GM19351 (cell line): ENCODE results near the gene CTNND1.
"Not testable (repeated sequence)": the region's sequence is repeated elsewhere in the genome, so short reads cannot be mapped to it uniquely, and the experiment has no call there.

ENCODE experiments used
- ATAC-seq: cut with Tn5 transposase; IDR thresholded peaks from one replicate; pipeline ENCODE4 v1.9.1; 2021; ENCODE audit warnings: mild to moderate bottlenecking, moderate library complexity; ENCODE audit not compliant: unreplicated experiment

Gene CTNND1, protein sequence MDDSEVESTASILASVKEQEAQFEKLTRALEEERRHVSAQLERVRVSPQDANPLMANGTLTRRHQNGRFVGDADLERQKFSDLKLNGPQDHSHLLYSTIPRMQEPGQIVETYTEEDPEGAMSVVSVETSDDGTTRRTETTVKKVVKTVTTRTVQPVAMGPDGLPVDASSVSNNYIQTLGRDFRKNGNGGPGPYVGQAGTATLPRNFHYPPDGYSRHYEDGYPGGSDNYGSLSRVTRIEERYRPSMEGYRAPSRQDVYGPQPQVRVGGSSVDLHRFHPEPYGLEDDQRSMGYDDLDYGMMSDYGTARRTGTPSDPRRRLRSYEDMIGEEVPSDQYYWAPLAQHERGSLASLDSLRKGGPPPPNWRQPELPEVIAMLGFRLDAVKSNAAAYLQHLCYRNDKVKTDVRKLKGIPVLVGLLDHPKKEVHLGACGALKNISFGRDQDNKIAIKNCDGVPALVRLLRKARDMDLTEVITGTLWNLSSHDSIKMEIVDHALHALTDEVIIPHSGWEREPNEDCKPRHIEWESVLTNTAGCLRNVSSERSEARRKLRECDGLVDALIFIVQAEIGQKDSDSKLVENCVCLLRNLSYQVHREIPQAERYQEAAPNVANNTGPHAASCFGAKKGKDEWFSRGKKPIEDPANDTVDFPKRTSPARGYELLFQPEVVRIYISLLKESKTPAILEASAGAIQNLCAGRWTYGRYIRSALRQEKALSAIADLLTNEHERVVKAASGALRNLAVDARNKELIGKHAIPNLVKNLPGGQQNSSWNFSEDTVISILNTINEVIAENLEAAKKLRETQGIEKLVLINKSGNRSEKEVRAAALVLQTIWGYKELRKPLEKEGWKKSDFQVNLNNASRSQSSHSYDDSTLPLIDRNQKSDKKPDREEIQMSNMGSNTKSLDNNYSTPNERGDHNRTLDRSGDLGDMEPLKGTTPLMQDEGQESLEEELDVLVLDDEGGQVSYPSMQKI

DNA sequence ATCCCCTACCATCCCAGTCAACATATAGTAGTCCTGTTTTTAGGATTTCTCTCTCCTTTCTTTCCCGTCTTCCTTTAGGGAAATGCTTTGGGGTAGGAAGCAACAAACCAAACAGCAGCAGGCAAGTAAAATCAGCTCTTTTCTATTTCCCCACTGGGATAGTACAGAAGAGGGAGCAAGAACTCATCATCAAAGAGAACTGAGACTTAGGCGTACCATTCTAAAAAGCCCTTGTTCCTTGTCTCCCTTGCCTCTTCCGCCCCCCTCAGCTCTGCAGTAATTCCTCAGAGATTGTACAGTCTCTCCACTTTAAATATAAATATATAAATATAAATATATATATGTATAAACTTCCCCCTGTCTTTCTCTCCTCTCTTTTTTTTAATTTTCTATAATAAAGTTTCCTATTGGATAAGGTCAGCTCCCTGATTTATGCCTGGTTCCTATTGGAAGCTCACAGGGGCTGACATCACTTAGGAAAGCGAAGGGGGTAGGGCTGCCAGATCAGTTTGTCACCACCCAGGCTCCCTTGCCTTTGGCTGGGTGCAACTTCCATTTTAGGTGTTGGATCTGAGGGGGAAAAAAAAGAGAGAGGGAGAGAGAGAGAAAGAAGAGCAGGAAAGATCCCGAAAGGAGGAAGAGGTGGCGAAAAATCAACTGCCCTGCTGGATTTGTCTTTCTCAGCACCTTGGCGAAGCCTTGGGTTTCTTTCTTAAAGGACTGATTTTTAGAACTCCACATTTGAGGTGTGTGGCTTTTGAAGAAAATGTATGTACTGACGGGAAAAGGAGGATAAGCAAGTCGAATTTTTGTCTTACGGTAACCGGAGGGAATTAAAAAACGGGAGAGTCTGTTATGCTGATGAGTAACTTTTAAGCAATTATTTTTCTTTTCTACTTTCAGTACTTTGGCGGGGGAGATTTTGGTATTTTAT is at the start of gene CTNND1:
Gene CTNND1, plus strand, starts transcription at position 502 of the 934 bp plus-strand sequence. CDS start 29,677 bp downstream, outside the sequence.
- ATAC-seq = peak; percentile 91

DNA sequence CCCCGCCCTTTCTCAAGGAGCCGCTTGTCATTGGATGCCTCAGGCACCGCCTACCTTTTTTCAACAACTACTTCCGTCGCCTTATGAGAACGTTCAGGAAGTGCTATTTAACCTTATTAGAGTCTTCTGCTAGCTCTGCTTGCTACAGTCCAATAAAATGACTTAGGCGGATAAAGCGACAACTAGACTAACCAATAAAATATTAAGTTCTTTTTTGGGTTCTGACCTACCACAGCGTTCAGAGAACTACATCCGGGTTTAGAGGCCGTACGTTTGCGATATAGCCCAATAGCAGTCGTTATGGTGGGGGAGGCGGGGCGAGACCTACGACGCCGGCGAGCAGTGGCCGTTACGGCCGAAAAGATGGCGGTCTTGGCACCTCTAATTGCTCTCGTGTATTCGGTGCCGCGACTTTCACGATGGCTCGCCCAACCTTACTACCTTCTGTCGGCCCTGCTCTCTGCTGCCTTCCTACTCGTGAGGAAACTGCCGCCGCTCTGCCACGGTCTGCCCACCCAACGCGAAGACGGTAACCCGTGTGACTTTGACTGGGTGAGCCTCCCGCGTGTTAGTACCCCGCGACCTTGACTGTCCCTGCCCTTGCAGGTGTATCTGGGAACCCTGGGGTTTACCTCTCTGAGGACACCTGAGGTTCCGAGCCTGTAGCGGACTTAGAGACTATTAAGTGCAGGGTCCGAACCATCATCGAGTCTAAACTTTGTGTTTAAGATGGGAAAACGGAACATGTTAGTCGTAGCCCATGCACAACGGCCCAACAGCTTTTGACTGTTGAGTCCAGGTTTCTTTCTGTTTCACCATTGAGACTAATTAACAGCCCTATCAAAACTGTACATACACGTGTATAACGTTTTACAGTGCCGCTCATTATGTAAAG is 49.1 kb upstream of the CTNND1 start, which contains the start of gene TMX2:
Gene TMX2, plus strand, starts transcription at position 338 of the 895 bp plus-strand sequence. Its CDS starts 26 bp downstream, at position 364.
- peak; percentile 91 for ATAC-seq

DNA sequence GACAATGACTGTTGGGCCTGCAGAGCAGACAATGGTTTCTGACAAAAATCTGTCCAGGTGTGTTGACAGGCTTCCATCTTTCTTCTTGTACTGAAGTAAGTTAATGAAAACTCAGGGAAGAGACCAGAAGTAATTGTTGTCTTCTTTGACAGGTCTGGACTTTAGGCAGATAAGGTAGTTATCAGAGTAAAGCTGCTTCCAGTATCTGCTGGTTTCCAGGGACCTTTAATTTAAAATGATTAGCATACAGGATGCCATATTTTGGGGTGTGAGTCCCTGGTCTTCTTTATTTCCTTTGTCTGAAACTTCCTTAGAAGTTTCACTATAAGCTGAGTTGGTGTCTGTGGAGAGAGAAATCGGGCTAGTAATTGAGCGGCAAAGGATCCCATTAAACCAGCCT is 47.8 kb upstream of the CTNND1 start:
- ATAC-seq = no peak

DNA sequence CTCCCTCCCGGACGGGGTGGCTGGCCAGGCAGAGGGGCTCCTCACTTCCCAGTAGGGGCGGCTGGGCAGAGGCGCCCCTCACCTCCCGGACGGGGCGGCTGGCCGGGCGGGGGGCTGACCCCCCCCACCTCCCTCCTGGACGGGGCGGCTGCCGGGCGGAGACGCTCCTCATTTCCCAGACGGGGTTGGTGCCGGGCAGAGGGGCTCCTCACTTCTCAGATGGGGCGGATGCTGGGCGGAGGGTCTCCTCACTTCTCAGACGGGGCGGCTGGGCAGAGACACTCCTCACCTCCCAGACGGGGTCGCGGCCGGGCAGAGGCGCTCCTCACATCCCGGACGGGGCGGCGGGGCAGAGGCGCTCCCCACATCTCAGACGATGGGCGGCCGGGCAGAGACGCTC is 44.9 kb upstream of the CTNND1 start:
- not testable (repeated sequence) for ATAC-seq

DNA sequence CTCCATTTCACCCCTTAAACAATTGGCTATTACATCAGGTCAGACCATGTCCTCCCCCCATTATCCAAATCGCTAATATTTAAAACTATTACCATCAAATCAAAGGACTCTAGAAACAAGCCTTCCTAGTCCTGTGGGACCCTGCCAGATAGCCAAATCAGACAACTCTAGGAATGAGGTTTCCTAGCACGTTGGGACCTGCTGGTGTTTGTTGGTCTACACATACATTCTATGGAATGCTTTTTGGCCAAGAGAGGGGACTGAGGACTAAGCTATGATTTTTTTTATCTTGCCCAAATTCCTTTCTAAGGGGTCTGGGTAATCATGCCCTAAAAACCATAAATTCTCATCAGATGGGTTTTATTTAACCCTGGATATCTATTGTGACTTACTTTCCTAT is 34.4 kb upstream of the CTNND1 start:
- ATAC-seq = no peak

DNA sequence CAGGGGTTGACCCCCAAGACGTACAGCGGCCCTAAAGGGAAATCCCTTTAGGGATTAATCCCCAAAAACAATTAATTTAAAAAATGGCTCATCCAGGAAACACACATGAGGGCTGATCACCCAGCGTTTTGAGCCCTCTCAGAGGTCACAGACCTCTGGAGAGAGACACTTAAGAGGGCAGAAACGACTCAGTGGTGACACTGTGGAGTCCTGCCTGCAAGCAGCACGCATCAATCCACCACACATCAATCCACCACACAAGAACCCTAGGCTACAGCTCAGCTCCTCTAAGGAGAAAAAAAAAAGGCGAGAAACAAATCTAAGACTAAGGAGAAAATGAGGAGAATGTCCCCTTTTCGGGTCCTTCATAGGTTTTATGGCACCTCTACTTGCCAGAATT is 32.8 kb upstream of the CTNND1 start:
- ATAC-seq = no peak

DNA sequence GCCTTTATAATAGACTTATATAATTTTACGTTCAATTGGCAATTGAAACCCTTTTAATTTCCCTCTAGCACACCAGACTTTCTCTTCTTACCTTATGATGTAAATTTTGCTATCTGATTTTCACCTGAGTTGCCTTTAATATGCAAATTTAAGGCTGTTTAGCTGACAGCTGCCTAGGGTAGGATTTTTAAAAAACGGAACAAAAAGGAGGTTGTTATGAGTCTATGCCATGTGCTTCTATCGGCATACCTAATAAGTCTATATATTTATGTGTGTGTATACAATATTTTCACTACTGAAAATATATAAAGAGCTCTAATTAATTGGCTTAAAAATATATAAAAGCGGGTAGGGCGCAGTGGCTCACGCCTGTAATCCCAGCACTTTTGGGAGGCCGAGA is 32.1 kb upstream of the CTNND1 start:
- no peak for ATAC-seq

DNA sequence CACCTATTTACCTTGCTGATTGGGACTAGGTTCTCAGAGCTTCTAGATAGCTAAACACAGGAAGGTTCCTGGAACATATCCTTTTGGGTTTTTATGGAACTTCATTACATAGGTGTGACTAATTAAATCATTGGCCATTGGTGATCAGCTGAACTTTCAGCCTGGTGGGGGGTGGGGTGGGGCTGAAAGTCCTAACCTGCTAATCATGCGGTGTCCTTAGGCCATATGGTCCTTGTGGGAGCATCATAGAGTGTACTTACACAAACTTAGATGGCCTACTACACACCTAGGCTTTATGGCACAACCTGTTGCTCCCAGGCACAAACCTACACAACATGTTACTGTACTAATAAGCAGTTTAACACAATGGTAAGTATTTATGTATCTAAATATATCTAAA is 28.9 kb upstream of the CTNND1 start:
- no peak for ATAC-seq

DNA sequence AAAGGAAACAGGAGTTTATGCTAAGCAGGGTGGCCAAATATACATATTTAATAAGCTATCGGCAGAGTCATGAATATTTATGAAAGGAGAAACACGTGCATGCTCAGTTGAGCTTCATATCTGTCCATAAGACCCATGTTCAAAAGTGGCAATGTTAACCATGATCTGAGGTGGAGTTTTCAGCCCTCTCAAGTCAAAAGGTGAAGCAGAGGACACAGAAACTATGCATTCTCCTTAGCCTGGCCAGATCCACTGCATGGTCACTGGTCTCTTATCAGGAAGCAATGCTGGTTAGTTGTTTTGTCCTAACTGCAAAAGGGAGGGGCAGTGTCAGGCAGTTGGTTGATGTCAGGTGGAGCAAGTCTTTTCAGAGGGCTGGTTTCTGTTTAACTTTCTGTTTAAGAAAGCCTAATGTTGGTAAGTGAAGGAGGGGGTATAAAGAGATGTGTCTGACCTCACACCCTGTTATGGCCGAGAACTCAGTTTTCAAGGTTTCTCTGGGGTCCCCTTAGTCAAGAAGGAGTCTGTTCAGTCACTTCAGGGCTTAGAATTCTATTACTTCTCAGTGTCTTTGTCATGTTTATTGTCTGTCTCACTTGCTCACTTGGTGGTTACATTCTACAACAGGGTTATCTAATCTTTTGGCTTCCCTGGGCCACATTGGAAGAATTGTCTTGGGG is 25.8 kb upstream of the CTNND1 start:
- ATAC-seq = no peak

DNA sequence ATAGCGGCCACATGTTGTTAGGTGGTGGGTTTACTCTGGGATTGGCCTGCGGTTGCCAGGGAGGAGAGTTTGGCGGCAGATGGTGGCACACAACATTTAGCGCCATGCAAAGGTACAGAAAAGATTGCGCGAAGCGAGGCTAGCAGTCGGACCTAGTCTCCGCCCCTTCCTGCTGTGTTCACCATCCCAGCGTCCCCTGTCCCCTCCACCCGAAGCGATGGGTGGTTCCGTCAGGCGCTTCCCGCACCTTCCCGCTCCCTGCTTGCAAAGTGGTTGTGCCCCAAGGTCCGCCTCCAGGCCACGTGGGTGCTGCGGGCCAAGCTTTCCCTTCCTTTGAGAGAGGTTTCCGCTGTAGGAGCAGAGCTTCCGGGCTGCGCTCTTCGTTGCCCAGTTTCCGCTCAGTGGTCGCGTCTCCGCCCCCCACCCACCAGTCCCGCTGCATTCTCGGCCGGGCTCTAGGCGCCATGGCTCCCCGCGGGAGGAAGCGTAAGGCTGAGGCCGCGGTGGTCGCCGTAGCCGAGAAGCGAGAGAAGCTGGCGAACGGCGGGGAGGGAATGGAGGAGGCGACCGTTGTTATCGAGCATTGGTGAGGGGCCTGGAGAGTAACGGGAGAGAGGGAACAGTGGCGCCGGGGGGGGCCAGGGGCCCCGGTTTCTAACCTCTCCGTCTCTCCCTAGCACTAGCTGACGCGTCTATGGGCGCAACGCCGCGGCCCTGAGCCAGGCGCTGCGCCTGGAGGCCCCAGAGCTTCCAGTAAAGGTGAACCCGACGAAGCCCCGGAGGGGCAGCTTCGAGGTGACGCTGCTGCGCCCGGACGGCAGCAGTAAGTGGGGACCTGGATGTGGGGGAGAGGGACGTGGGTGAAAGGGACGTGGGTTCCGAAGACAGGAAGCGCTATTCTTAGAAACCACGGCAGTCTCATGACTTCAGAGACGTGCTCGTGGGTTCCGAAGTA is 20.2 kb upstream of the CTNND1 start, which contains the start of gene SELENOH:
Gene SELENOH, plus strand, starts transcription at position 360 of the 955 bp plus-strand sequence. Its CDS starts 105 bp downstream, at position 465.
- peak; percentile 87 for ATAC-seq

DNA sequence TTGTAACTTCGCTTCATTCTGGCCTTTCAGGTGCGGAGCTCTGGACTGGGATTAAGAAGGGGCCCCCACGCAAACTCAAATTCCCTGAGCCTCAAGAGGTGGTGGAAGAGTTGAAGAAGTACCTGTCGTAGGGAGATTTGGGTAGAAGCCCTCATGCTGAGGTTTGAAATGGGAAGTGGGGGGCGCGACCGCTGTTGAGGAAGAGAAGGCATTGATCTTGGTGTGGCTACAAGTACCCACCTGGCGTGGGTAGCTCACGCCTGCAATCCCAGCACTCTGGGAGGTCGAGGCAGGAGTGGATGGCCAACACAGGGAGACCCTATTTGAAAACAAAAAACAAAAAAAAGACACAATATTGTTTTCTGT is 19.5 kb upstream of the CTNND1 start:
- no peak for ATAC-seq

DNA sequence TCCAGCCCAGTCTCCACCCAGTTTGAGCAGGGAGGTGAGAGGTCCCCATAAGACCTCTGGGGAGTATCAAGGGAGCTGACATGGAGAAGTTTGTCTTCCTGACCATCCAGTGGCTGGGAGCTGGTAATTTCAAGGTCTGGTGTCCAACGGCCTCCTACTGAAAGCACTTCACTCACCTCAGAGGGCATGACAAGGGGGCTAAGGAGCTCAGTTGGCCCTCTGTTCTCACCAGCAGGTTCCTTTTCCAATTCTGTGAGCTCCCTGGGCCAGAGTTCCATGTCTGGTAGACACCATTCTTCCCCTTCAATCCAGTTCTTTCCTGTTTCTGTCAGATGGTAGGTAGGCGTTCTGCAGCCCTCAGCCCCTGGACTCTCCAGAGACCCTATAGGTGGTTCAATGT is 17.2 kb upstream of the CTNND1 start:
- no peak for ATAC-seq

DNA sequence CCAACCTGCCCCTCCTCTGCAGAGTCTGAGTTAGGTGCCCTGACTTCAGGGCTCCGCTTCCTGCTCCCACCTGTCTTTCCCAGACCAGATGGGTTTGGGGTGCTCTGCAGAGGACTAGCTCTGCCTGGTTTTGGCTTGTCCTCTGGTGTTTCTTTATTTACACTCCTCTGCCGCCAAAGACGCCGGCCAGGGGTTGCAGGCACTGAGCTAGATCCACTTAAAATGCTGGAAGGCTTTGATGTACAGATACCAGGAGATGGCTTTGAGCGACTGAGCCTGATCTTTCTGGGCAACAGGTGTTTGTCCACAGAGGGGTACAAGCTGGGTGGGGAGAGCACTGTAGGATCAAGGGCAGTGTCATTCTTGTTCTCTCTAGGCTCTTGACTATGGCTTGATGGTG is 16.4 kb upstream of the CTNND1 start:
- ATAC-seq = no peak

DNA sequence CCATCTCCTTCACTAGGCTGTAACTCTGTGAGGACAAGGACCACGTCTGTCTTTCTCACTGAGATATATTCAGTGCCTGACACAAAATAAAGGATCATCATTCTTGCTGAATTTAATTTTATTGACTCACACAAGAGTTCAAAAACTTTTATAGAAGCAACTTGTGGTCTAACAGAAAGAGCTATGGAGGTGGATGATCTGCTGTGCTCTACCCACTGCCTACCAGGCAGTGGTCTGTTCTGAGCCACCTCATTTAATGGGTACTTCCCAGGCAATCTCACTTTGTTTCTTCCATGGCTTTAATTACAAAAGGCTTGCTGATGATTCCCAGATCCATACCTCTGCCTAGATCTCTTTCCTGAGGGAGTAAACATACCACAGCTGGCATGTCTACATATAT is 14.7 kb upstream of the CTNND1 start:
- ATAC-seq = no peak

DNA sequence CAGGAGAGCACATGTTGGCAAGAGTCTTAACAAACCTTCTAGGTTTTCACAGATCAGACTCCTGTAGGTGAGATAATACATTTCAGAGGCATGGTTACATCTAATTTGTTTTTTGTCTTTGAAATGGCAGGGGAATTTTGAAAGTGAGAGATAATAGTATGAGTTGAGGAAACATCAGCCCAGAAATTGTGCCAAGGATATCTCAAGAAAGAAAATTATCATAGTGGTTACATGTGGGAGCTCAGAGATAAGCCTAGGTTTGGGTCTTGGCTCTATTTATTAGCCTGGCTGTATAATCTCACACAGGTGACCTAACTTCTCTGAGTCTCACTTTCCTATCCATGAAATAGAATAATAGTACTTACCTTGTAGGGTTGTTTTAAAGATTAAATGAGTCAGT is 10.4 kb upstream of the CTNND1 start:
- no peak for ATAC-seq

DNA sequence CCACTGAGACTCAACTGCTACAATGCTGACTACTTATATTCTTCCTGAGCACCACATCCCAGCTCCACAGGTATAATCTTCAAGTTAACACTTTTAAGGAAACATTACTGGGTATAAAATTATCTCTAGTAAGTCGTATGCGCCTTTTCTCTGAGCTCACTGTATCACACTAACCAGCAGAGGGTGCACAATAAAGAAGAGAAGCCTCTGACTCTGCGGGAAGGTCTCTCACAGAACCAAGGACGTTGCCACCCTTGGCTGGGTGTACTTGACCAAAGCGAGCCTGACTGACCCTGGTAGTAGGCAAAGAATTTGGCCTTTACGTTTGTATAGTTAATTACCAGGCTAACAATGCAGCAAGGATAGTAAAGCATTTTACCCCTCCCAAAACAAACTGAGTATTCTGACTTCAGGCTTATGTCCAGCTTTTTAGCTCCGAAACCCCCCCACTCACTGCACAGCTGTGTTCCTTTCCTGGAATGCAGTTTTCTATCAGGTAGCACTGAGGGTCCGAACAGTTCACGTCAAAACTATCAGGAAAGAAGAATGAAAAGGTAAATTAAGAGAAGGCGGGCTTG is 9.8 kb upstream of the CTNND1 start, which contains the start of gene BTBD18:
Gene BTBD18, minus strand, starts transcription at position 144 of the 578 bp plus-strand sequence. CDS start 631 bp downstream, outside the sequence.
- peak; percentile 61 for ATAC-seq

DNA sequence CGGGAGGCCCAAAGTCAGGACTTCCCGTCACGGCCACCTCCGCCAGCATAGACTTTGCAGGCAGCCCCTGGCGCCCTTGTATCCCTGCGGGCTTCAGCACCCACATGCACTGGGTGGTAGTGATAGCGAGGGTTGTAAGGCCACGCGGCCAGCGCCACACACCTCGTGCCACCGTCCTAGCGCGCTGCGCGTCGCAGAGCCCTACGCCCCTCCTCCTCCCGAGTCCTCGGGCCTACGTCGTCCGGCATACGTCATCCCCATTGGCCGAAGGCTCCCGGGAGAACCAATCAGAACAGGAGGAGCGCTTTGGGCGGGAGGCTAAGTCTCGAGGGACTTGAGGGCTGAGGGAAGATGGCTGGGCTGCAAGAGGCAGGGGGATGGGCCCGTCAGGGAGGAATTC is 8.6 kb upstream of the CTNND1 start:
- no peak for ATAC-seq
